Measurements from ENCODE around the gene RPL21. TPM values are rescaled to one million over a fixed set of nuclear protein-coding genes. Genes with fewer than 3 reads are reported as not detected.

RPL21 gene
- total RNA-seq, 4 donors from 2014 or later = 336 to 1,611 (median 1,228) TPM

DNA sequence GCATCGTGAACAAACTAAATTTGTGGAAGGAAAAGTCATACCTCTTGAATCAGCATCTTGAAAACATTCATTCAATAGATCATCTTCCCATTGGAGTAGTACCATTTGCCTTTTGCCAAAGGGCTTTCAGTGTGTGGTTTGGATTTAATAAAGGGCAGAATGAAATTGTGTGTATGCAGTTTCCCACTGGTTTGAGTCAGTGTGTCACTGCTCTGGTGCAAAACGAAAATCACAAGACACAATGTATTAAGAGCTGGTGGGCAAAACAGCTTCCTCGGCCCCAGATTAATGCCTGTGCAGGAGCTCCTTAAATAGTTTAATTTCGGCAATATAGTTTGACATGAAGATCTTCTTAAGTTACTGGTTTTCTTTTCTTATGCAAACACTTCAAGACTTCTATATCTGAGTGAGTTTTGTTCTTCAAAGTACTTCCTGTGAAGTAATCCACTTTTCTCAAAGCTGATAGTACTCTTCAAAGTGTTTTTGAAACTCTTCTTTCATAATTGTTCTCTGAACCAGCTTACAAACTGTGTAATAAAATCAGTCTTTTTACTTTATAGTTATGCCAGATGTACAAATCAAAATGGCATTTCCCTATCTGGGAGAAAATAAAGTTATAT, 51.4 kb downstream of the RPL21 start:
- no peaks in the 10 kb centered on the region for H3K27me3 ChIP-seq
- TF ChIP-seq POLR2A (IDR thresholded peaks at IDR 0.05) = no peak
- TF ChIP-seq EP300 (IDR thresholded peaks at IDR 0.05) = no peak
- no peak for TF ChIP-seq POLR2AphosphoS5 (IDR thresholded peaks at IDR 0.05)
- TF ChIP-seq, protein P1, sequence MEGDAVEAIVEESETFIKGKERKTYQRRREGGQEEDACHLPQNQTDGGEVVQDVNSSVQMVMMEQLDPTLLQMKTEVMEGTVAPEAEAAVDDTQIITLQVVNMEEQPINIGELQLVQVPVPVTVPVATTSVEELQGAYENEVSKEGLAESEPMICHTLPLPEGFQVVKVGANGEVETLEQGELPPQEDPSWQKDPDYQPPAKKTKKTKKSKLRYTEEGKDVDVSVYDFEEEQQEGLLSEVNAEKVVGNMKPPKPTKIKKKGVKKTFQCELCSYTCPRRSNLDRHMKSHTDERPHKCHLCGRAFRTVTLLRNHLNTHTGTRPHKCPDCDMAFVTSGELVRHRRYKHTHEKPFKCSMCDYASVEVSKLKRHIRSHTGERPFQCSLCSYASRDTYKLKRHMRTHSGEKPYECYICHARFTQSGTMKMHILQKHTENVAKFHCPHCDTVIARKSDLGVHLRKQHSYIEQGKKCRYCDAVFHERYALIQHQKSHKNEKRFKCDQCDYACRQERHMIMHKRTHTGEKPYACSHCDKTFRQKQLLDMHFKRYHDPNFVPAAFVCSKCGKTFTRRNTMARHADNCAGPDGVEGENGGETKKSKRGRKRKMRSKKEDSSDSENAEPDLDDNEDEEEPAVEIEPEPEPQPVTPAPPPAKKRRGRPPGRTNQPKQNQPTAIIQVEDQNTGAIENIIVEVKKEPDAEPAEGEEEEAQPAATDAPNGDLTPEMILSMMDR (IDR thresholded peaks at IDR 0.05) = no peak
- WGBS, 2 donors (ENCODE audit: low coverage in 1 of 2) = 59 to 64% methylated on average over 4 of the region's 4 CpGs
- H3K27ac ChIP-seq = no peak overlapping the region
- ATAC-seq = no peak
- H3K36me3 ChIP-seq = no peaks in the 10 kb centered on the region
- H3K9me3 ChIP-seq = no peaks in the 10 kb centered on the region
- H3K4me3 ChIP-seq = no peak overlapping the region
- no peaks in the 10 kb centered on the region for H3K4me1 ChIP-seq

DNA sequence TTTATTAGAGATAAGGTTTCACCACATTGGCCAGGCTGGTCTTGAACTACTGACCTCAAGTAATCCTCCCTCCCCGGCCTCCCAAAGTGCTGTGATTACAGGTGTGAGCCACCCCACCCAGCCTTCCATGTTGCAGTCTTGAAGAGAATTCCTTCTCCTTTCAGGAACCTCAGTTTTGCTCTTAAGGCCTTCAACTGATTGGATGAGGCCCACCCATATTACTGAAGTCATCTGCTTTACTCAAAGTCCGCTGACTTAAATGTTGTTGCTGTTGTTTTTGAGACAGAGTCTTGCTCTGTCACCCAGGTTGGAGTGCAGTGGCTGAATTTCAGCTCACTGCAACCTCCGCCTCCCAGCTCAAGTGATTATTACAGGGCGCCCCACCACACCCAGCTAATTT, 52.7 kb downstream of the RPL21 start:
- Histone ChIP-seq H3K4me3 (no peak overlapping the region), H3K4me1 (no peaks in the 10 kb centered on the region), H3K27ac (no peak overlapping the region), H3K9me3 (no peaks in the 10 kb centered on the region), H3K27me3 (no peaks in the 10 kb centered on the region), H3K36me3 (no peaks in the 10 kb centered on the region)
- ATAC-seq = no peak
- WGBS, 2 donors (ENCODE audit: low coverage in 1 of 2) = 100% methylated on average over 4 of the region's 4 CpGs; no CpG with 5 or more reads in 1 of the 2 donors
- TF ChIP-seq POLR2A (IDR thresholded peaks at IDR 0.05) (no peak), EP300 (IDR thresholded peaks at IDR 0.05) (no peak), POLR2AphosphoS5 (IDR thresholded peaks at IDR 0.05) (no peak)
- TF ChIP-seq, protein P1 (IDR thresholded peaks at IDR 0.05) = no peak

DNA sequence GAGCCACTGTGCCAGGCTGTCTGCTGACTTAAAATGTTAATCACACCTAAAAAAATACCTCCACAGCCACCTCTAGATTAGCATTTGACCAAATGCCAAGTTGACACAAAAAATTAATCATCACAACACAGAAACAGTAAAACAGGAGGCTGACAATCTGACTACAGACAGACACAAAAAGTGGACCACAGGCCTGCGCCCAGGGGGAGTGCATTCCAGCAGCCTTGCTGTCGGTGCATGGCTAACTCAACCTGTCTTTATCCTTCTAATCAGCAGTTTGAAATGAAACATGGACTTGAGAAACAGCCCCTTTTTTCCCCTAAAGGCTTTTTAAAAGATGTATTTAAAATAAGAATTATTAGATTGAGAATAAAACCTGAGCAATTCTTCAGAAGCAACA, 53.3 kb downstream of the RPL21 start:
- H3K9me3 ChIP-seq = no peaks in the 10 kb centered on the region
- TF ChIP-seq POLR2A (IDR thresholded peaks at IDR 0.05) (no peak), EP300 (IDR thresholded peaks at IDR 0.05) (no peak), POLR2AphosphoS5 (IDR thresholded peaks at IDR 0.05) (no peak)
- TF ChIP-seq, protein P1 (IDR thresholded peaks at IDR 0.05) = no peak
- no peak for ATAC-seq
- no peak overlapping the region for H3K27ac ChIP-seq
- H3K4me3 ChIP-seq = no peak overlapping the region
- no peaks in the 10 kb centered on the region for H3K36me3 ChIP-seq
- WGBS, 2 donors (ENCODE audit: low coverage in 1 of 2) = 44 to 80% methylated on average over 1 to 2 of the region's 2 CpGs
- H3K4me1 ChIP-seq = no peaks in the 10 kb centered on the region
- no peaks in the 10 kb centered on the region for H3K27me3 ChIP-seq

Small RNA genes lying within 50 kb of the gene (small RNA-seq; reads per million reads assigned to genes)
- gene SNORA27 (0 reads per million in 4 donors), gene SNORD102 (0 reads per million in 4 donors)

Other genes starting within 250 kb of the RPL21 start
- gene USP12, start 79.7 kb upstream of the RPL21 start, total RNA-seq = 100 to 1,000 TPM in 1 of 4 donors, 10 to 100 TPM in 3; 55.7 to 116 (median 78.8) TPM
- 10 to 100 TPM; 12.8 to 53.6 (median 35.4) TPM for gene RASL11A, start 19.3 kb downstream of the RPL21 start, total RNA-seq
- gene GTF3A, start 173.1 kb downstream of the RPL21 start, total RNA-seq = 100 to 1,000 TPM in 2 of 4 donors, 10 to 100 TPM in 2; 90.5 to 151 (median 120) TPM
- 10 to 100 TPM; 40.1 to 72.0 (median 56.3) TPM for gene MTIF3, start 199.0 kb downstream of the RPL21 start, total RNA-seq